HepG2 (cell line): ENCODE data around the gene DDX31. TPM values are rescaled to one million over a fixed set of nuclear protein-coding genes. Genes with fewer than 3 reads are reported as not detected.

Experiments used
- BCL6 ChIP-seq: IDR thresholded peaks from 2 replicates; pipeline ENCODE4 v1.6.1; 2016; ENCODE audit warnings: missing genetic modification reagents, missing compliant biosample characterization
- BRD4 ChIP-seq: sonication (generic); formaldehyde crosslinking; IDR thresholded peaks from 2 replicates; pipeline ENCODE4 v1.4.0; 2020; ENCODE audit warnings: missing genetic modification reagents
- CREB1 ChIP-seq, 2 experiments: fragments of 450-650 bp in 1 of 2; IDR thresholded peaks; 2 replicates each; pipeline ENCODE4 v1.6.1; 2016 to 2017; ENCODE audit warnings: control low read depth in 1 of 2, mild to moderate bottlenecking in 1 of 2, missing compliant biosample characterization in 1 of 2, missing genetic modification characterization in 1 of 2
- HDAC2 ChIP-seq: sonication (generic); formaldehyde crosslinking; IDR thresholded peaks from 2 replicates; pipeline ENCODE4 v1.4.0; 2020; ENCODE audit warnings: missing genetic modification reagents
- HNRNPK ChIP-seq: fragments of 200-400 bp; formaldehyde crosslinking; IDR thresholded peaks from 2 replicates; pipeline ENCODE4 v1.6.1; 2018; ENCODE audit warnings: low read length, low read depth, moderate library complexity, mild to moderate bottlenecking; ENCODE audit not compliant: poor library complexity, severe bottlenecking
- HOXA3 ChIP-seq: sonication (generic); formaldehyde crosslinking; IDR thresholded peaks from 2 replicates; pipeline ENCODE4 v1.5.0; 2020; ENCODE audit warnings: missing genetic modification reagents
- KAT8 ChIP-seq: IDR thresholded peaks from 2 replicates; pipeline ENCODE4 v1.6.1; 2016; ENCODE audit warnings: missing genetic modification reagents, missing compliant biosample characterization
- KDM5A ChIP-seq: fragments of 200-600 bp; sonication (generic); IDR thresholded peaks from 2 replicates; pipeline ENCODE4 v1.7.0; 2018; ENCODE audit warnings: antibody characterized with exemption, mild to moderate bottlenecking, low read length, borderline replicate concordance
- NCOR1 ChIP-seq: fragments of 200-600 bp; sonication (generic); IDR thresholded peaks from 2 replicates; pipeline ENCODE4 v1.7.0; 2017; ENCODE audit warnings: antibody characterized with exemption, low read length, borderline replicate concordance
- PAXIP1 ChIP-seq: sonication (generic); formaldehyde crosslinking; conservative IDR thresholded peaks from 2 replicates; pipeline ENCODE4 v1.4.0; 2020; ENCODE audit warnings: mild to moderate bottlenecking, missing genetic modification reagents, moderate library complexity
- RAD21 ChIP-seq: fragments of 450-650 bp; formaldehyde crosslinking; IDR thresholded peaks from 2 replicates; pipeline ENCODE4 v1.5.0; 2020; ENCODE audit warnings: mild to moderate bottlenecking
- SIN3B ChIP-seq: fragments of 150-350 bp; IDR thresholded peaks from 2 replicates; pipeline ENCODE4 v1.6.1; 2014; ENCODE audit warnings: low read length
- ZNF101 ChIP-seq: sonication (generic); formaldehyde crosslinking; IDR thresholded peaks from 2 replicates; pipeline ENCODE4 v1.4.0; 2020; ENCODE audit warnings: mild to moderate bottlenecking, low read depth, missing genetic modification reagents, borderline replicate concordance
- ZNF329 ChIP-seq: sonication (generic); formaldehyde crosslinking; IDR thresholded peaks from 2 replicates; pipeline ENCODE4 v1.9.0; 2021; ENCODE audit warnings: low read depth, mild to moderate bottlenecking, missing genetic modification reagents
- ZNF512B ChIP-seq: sonication (generic); formaldehyde crosslinking; IDR thresholded peaks from 2 replicates; pipeline ENCODE4 v1.5.1; 2020; ENCODE audit warnings: missing genetic modification reagents, mild to moderate bottlenecking, borderline replicate concordance
- ZNF749 ChIP-seq: sonication (generic); formaldehyde crosslinking; IDR thresholded peaks from 2 replicates; pipeline ENCODE4 v1.8.0; 2022; ENCODE audit warnings: mild to moderate bottlenecking, missing genetic modification reagents, moderate library complexity, borderline replicate concordance
- polyA plus RNA-seq, 8 experiments: library from polyadenylated mRNA; depleted of rRNA in 3 of 8; stranded (reverse) in 7 of 8; unstranded in 1 of 8; fragments of >200 nt; fragmentation: Illumina TruSeq in 4 of 8; extraction: Trizol in 4 of 8; gene quantifications; 2 replicates each; pipeline versions ENCODE4 v1.2.1 to v1.2.3, GENCODE V29; 2011 to 2016; ENCODE audit warnings: low read depth in 4 of 8, missing spikeins in 1 of 8, mixed read lengths in 1 of 8; ENCODE audit not compliant: insufficient read depth in 1 of 8
- total RNA-seq, 5 experiments: library from RNA; depleted of rRNA; stranded (reverse); fragments of >200 nt; fragmentation: Illumina TruSeq; extraction: Trizol; gene quantifications; 2 replicates each; pipeline ENCODE4 v1.2.3, GENCODE V29; 2016; ENCODE audit warnings: low read depth in 1 of 5
- TF ChIP-seq, protein P1 (sequence below): sonication (generic); formaldehyde crosslinking; IDR thresholded peaks from 2 replicates; pipeline ENCODE4 v1.5.1; 2020; ENCODE audit warnings: mild to moderate bottlenecking, missing genetic modification reagents, moderate library complexity

The DDX31 gene
- total and polyA plus RNA-seq, 2 of the 13 experiments (the other 11 are each of a cell fraction or from before 2014, with no cell fraction given), result 11.4 to 16.3 TPM

DNA sequence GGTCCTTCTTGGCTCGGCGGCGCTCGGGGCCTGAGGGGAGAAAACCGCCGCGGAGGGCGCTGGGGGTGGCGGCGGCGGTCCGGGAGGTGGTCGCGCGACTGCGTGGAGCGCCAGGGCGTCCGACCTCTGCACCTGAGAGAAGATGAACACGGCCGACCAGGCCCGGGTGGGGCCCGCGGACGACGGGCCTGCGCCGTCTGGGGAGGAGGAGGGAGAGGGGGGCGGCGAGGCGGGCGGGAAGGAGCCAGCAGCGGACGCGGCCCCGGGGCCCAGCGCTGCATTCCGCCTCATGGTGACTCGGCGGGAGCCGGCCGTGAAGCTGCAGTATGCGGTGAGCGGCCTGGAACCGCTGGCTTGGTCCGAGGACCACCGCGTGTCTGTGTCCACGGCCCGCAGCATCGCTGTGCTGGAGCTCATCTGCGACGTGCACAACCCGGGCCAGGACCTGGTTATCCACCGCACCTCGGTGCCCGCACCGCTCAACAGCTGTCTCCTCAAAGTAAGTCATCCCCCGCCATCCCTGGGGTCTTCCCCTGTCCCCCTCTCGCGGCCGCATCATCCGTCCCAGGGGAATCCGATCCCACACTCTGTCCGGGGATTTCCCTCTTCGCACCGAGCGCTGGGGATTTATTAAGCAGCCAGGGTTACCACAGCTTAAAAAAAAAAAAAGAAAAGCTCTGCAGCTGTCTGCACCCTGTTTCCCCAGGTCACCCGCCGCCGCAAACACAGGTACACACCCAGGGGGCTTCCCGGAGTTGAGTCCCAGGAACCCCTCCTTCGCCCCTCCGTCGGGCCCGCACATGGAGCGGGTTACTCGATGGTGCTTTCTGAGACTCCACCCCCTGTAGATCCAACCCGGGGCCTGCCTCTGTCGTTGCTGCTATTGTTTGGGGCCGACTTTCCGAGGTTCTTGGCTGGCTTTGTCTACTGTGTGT is 941 bp upstream of the DDX31 start, which contains the start of gene GTF3C4 (continued):
- TF ChIP-seq PAXIP1 (no peak), BCL6 (no peak), HDAC2 (CRISPR knock-in tag) (no peak), RAD21 (no peak), HOXA3 (CRISPR knock-in tag) (peak; percentile 42; the same call in 1 of the 2 replicates), CREB1 (IDR thresholded peaks at IDR 0.05) (peak; percentile 26; the same call in 1 of the 2 replicates), CREB1 (CRISPR knock-in tag; IDR thresholded peaks at IDR 0.05) (no peak), ZNF512B (CRISPR knock-in tag) (no peak), BRD4 (no peak), SIN3B (peak; percentile 38; the same call in 1 of the 2 replicates), KAT8 (CRISPR knock-in tag) (0 out of 2 replicates have a peak, but pooled peaks have one; percentile 66), HNRNPK (peak; percentile 27), ZNF101 (CRISPR knock-in tag) (no peak), ZNF749 (CRISPR knock-in tag) (0 out of 2 replicates have a peak, but pooled peaks have one; percentile 15), ZNF329 (0 out of 2 replicates have a peak, but pooled peaks have one; percentile 4), KDM5A (peak; percentile 80), NCOR1 (no peak)
- TF ChIP-seq, protein P1, sequence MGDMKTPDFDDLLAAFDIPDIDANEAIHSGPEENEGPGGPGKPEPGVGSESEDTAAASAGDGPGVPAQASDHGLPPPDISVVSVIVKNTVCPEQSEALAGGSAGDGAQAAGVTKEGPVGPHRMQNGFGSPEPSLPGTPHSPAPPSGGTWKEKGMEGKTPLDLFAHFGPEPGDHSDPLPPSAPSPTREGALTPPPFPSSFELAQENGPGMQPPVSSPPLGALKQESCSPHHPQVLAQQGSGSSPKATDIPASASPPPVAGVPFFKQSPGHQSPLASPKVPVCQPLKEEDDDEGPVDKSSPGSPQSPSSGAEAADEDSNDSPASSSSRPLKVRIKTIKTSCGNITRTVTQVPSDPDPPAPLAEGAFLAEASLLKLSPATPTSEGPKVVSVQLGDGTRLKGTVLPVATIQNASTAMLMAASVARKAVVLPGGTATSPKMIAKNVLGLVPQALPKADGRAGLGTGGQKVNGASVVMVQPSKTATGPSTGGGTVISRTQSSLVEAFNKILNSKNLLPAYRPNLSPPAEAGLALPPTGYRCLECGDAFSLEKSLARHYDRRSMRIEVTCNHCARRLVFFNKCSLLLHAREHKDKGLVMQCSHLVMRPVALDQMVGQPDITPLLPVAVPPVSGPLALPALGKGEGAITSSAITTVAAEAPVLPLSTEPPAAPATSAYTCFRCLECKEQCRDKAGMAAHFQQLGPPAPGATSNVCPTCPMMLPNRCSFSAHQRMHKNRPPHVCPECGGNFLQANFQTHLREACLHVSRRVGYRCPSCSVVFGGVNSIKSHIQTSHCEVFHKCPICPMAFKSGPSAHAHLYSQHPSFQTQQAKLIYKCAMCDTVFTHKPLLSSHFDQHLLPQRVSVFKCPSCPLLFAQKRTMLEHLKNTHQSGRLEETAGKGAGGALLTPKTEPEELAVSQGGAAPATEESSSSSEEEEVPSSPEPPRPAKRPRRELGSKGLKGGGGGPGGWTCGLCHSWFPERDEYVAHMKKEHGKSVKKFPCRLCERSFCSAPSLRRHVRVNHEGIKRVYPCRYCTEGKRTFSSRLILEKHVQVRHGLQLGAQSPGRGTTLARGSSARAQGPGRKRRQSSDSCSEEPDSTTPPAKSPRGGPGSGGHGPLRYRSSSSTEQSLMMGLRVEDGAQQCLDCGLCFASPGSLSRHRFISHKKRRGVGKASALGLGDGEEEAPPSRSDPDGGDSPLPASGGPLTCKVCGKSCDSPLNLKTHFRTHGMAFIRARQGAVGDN, result peak; percentile 46; the same call in 1 of the 2 replicates
